GM23248 (cell line): ENCODE results near the gene GCNA. TPM values are rescaled to one million over a fixed set of nuclear protein-coding genes. Genes with fewer than 3 reads are reported as not detected.
"Not testable (repeated sequence)": the region's sequence is repeated elsewhere in the genome, so short reads cannot be mapped to it uniquely, and the experiment has no call there.

Experiments used
- DNase-seq: peaks from one replicate; pipeline ENCODE4 v3.0.0-alpha.2; 2015
- H2AFZ ChIP-seq: fragments of 200-600 bp; sonication (generic); 2 replicates; pipeline ENCODE4 v1.6.1; 2016; ENCODE audit warnings: antibody characterized with exemption
- H3F3A ChIP-seq: fragments of 200-600 bp; sonication (generic); 2 replicates; pipeline ENCODE4 v1.6.1; 2016; ENCODE audit warnings: mild to moderate bottlenecking, antibody characterized with exemption, mixed run types; ENCODE audit not compliant: insufficient read depth
- H3K27ac ChIP-seq: fragments of 200-600 bp; sonication (generic); 2 replicates; pipeline ENCODE4 v1.5.1; 2016; ENCODE audit warnings: mild to moderate bottlenecking
- H3K27me3 ChIP-seq: fragments of 200-600 bp; sonication (generic); replicated peaks from 2 replicates; pipeline ENCODE4 v1.6.1; 2016; ENCODE audit warnings: mild to moderate bottlenecking; ENCODE audit not compliant: insufficient read depth
- H3K36me3 ChIP-seq: fragments of 200-600 bp; sonication (generic); 2 replicates; pipeline ENCODE4 v1.6.1; 2016; ENCODE audit warnings: low read depth, mild to moderate bottlenecking
- H3K4me1 ChIP-seq: fragments of 200-600 bp; sonication (generic); 2 replicates; pipeline ENCODE4 v1.6.1; 2016; ENCODE audit warnings: mild to moderate bottlenecking; ENCODE audit not compliant: insufficient read depth
- H3K4me2 ChIP-seq: fragments of 200-600 bp; sonication (generic); one replicate; pipeline ENCODE4 v1.6.1; 2016; ENCODE audit warnings: mild to moderate bottlenecking; ENCODE audit not compliant: unreplicated experiment
- H3K4me3 ChIP-seq: fragments of 200-600 bp; sonication (generic); 2 replicates; pipeline ENCODE4 v1.5.1; 2016; ENCODE audit warnings: mild to moderate bottlenecking
- H3K79me2 ChIP-seq: fragments of 200-600 bp; sonication (generic); 2 replicates; pipeline ENCODE4 v1.6.1; 2016; ENCODE audit warnings: mild to moderate bottlenecking; ENCODE audit not compliant: insufficient read depth
- H3K9ac ChIP-seq: fragments of 200-600 bp; sonication (generic); 2 replicates; pipeline ENCODE4 v1.6.1; 2016; ENCODE audit warnings: mild to moderate bottlenecking
- H3K9me2 ChIP-seq: fragments of 200-600 bp; sonication (generic); 2 replicates; pipeline ENCODE4 v1.6.1; 2016; ENCODE audit warnings: mixed run types, mild to moderate bottlenecking, moderate library complexity; ENCODE audit not compliant: insufficient read depth
- H3K9me3 ChIP-seq: fragments of 200-600 bp; sonication (generic); one replicate; pipeline ENCODE4 v1.6.1; 2017; ENCODE audit warnings: low read depth
- H4K20me1 ChIP-seq: fragments of 200-600 bp; sonication (generic); 2 replicates; pipeline ENCODE4 v1.6.0; 2016; ENCODE audit not compliant: insufficient read depth
- EZH2 ChIP-seq: fragments of 200-600 bp; sonication (generic); IDR thresholded peaks from 2 replicates; pipeline ENCODE4 v1.6.1; 2018; ENCODE audit warnings: antibody characterized with exemption, mild to moderate bottlenecking; ENCODE audit not compliant: insufficient read depth, poor library complexity, severe bottlenecking
- EZH2phosphoT487 ChIP-seq: fragments of 200-600 bp; sonication (generic); IDR thresholded peaks from 2 replicates; pipeline ENCODE4 v1.6.1; 2018; ENCODE audit warnings: antibody characterized with exemption, moderate library complexity, mild to moderate bottlenecking, low read depth; ENCODE audit not compliant: insufficient read depth
- WGBS, 2 experiments: methylation state at CpG; one replicate each; pipeline ENCODE4 v1.1.6; 2015 to 2017; ENCODE audit warnings: low lambda C conversion rate in 2 of 2, low coverage in 1 of 2; ENCODE audit errors: missing lambda C conversion rate in 2 of 2; 5-methylcytosine and 5-hydroxymethylcytosine counted together
- in situ Hi-C: fragments of 300-500 bp; cut with MboI; formaldehyde crosslinking; loops from 2 replicates; pipeline ENCODE4 v1.15.0; 2020
- polyA plus RNA-seq: library from polyadenylated mRNA; unstranded; fragments of >200 nt; fragmentation: Nextera tagmentation; extraction: Ambion mirVana; gene quantifications from 2 replicates; pipeline ENCODE4 v1.2.1, GENCODE V29; 2016
- total RNA-seq: library from RNA; depleted of rRNA; stranded (reverse); fragments of >200 nt; shearing (Covaris generic); gene quantifications from 2 replicates; pipeline ENCODE4 v1.2.3, GENCODE V29; 2014; rRNA removed

The GCNA gene
- total and polyA plus RNA-seq, 2 experiments from 2014 or later, result 1.5 to 2.2 TPM

- Histone ChIP-seq H3K9ac (no peak overlapping the region), H2AFZ (no peak overlapping the region), H3K79me2 (no peaks in the 10 kb centered on the region), H3K4me3 (no peak overlapping the region), H3K27me3 (no peaks in the 10 kb centered on the region), H3K4me1 (no peaks in the 10 kb centered on the region), H3K27ac (no peak overlapping the region), H3F3A (no peaks in the 10 kb centered on the region), H3K36me3 (no peaks in the 10 kb centered on the region), H3K9me2 (no peaks in the 10 kb centered on the region), H4K20me1 (no peaks in the 10 kb centered on the region), H3K4me2 (no peak overlapping the region), H3K9me3 (no peaks in the 10 kb centered on the region)
- DNase-seq, result no peak
- WGBS, 2 experiments, result 79 to 86% methylated on average over 6 to 9 of the region's 12 CpGs
- no peak for TF ChIP-seq EZH2phosphoT487
- TF ChIP-seq EZH2, result no peak
- in situ Hi-C loops, result no loop called here
Observed at GRCh38 chrX:71661919-71662318, 83.7 kb downstream of the GCNA start.

DNA sequence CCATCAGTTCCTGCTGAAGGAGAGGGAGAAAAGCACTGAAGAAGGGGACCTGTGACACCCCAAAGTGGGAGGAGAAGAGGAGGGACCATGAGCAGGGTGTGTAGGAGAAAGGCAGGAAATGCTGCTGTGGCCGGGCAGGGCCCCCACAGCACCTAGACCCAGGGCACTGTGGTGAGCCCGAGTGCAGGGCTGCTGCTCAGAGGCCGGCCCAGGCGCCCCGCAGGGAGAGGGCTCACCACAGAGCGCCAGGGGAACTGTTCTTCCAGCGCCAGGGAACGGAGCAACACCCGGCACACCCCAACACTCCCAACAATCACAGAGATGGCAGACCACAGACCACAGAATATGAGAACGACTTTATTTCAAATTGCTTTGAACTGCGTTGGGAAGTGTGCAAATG is 84.4 kb downstream of the GCNA start:
- H3K36me3 ChIP-seq, in situ Hi-C loops, H3K4me1 ChIP-seq, DNase-seq, H2AFZ ChIP-seq, H3K27me3 ChIP-seq, H3K4me3 ChIP-seq, H3K4me2 ChIP-seq, H3K79me2 ChIP-seq, H3K27ac ChIP-seq, H3K9ac ChIP-seq, H3K9me3 ChIP-seq, H4K20me1 ChIP-seq, H3F3A ChIP-seq, H3K9me2 ChIP-seq: not testable (repeated sequence)
- 86 to 88% methylated on average over 6 to 9 of the region's 11 CpGs for WGBS, 2 experiments

Other genes starting within 250 kb of the GCNA start
- gene TAF1, start 212.1 kb upstream of the GCNA start, total RNA-seq, result 12.4 and 12.5 TPM in 2 replicates
- gene TAF1, start 212.1 kb upstream of the GCNA start, polyA plus RNA-seq, result 4.7 and 5.3 TPM in 2 replicates
- 97.1 and 119 TPM in 2 replicates for gene OGT, start 45.3 kb upstream of the GCNA start, total RNA-seq
- gene OGT, start 45.3 kb upstream of the GCNA start, polyA plus RNA-seq, result 31.5 and 42.1 TPM in 2 replicates
- not detected in 2 replicates for gene CXCR3, start 40.1 kb downstream of the GCNA start, total RNA-seq
- gene CXCR3, start 40.1 kb downstream of the GCNA start, polyA plus RNA-seq, result not detected in 2 replicates
- gene CXorf49, start 139.8 kb downstream of the GCNA start, total RNA-seq, result not detected in 2 replicates
- not detected in 2 replicates for gene CXorf49, start 139.8 kb downstream of the GCNA start, polyA plus RNA-seq
- gene CXorf49B, start 184.9 kb downstream of the GCNA start, total RNA-seq, result not detected in 2 replicates
- gene CXorf49B, start 184.9 kb downstream of the GCNA start, polyA plus RNA-seq, result not detected in 2 replicates